Right cardiac atrium (tissue), 5 donors: ENCODE data around the gene MGMT. TPM values are rescaled to one million over a fixed set of nuclear protein-coding genes. Genes with fewer than 3 reads are reported as not detected.

Experiments used
- ATAC-seq, 2 donors: fragments of 200-7000 bp; cut with Tn5 transposase; one replicate each; pipeline versions ENCODE4 v1.8.0 to v1.9.1; 2020; ENCODE audit warnings: moderate library complexity in 2 of 2, mild to moderate bottlenecking in 1 of 2
- DNase-seq, 3 donors: peaks; one replicate each; pipeline ENCODE4 v3.0.0-alpha.2; 2020
- H3K27ac ChIP-seq: one replicate; pipeline ENCODE4 v1.5.1; 2013; ENCODE audit warnings: mild to moderate bottlenecking, low read length, control low read depth, moderate library complexity
- H3K27me3 ChIP-seq: one replicate; pipeline ENCODE4 v1.6.1; 2013; ENCODE audit not compliant: control insufficient read depth, insufficient read depth
- H3K4me1 ChIP-seq: one replicate; pipeline ENCODE4 v1.6.1; 2013; ENCODE audit warnings: low read length; ENCODE audit not compliant: control insufficient read depth, insufficient read depth
- H3K4me3 ChIP-seq: one replicate; pipeline ENCODE4 v1.5.1; 2013; ENCODE audit warnings: low read length, control low read depth
- H3K9me3 ChIP-seq: one replicate; pipeline ENCODE4 v1.6.1; 2013; ENCODE audit warnings: low read length; ENCODE audit not compliant: control insufficient read depth
- WGBS: extraction: QIAGEN DNeasy Blood & Tissue Kit; methylation state at CpG from one replicate; pipeline ENCODE4 v1.1.7; 2013; 5-methylcytosine and 5-hydroxymethylcytosine counted together
- intact Hi-C, 4 donors: fragments of 100-400 bp; cut with DNase I; formaldehyde crosslinking; loops; one replicate each; pipeline versions ENCODE4 v1.11.0 to v1.14.0; 2022 to 2023
- polyA plus RNA-seq: library from polyadenylated mRNA; stranded (reverse); fragments of 200-250 nt; gene quantifications from one replicate; pipeline ENCODE4 v1.2.3, GENCODE V29; 2013
- total RNA-seq, 4 donors: library from RNA; stranded (reverse); fragmentation: NEBNext Ultra II Directional; extraction: Animal tissue kit (Norgen Biotek cat#: 25700); gene quantifications; one replicate each; pipeline ENCODE4 v1.2.1, GENCODE V29; 2021
- donor health status: healthy with polysubstance abuse.
- donor health status: DM: no; HTN: yes; CAD: no.
- donor health status: DM: no; HTN: no; CAD: no.
- donor health status: DM: no; HTN: yes; CAD: no; lungs with severe emphysema.
- donor health status: DM: yes; HTN: yes; CAD: no.

The MGMT gene
- total and polyA plus RNA-seq, 5 donors: 11.3 to 18.2 (median 13.6) TPM

DNA sequence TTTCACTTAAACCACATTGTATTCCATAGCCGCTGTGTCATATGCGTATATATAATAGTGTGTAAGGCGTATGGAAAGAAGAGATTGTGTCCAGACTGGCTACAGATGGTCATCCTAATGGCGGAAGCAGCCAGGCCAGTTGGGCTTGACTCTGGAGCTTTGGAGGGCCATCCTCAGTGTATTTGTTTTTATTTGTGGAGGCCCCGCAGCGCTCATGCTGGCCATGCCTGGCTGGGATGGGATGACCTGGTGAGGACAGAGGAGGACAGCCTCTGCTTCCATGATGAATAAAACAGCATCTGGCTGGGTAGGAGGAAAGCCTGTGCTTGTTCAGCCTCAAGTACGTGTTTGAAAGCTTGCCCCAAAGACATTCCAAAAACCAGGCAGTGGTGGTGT, 276.7 kb downstream of the MGMT start:
- intact Hi-C loops: no loop called here

GRCh38 chr10:129744134-129745111, 277.4 kb downstream of the MGMT start:
- WGBS: 96% methylated on average over 22 of the region's 22 CpGs
- Histone ChIP-seq H3K4me3 (no peak overlapping the region), H3K27me3 (no peaks in the 10 kb centered on the region), H3K27ac (no peak overlapping the region), H3K9me3 (no peaks in the 10 kb centered on the region), H3K4me1 (no peaks in the 10 kb centered on the region)
- intact Hi-C loops: no loop called here
- DNase-seq (no peak), ATAC-seq (no peak)

More for the DNA sequence above, 276.7 kb downstream of the MGMT start:
- no peaks in the 10 kb centered on the region for H3K9me3 ChIP-seq
- H3K27me3 ChIP-seq: no peaks in the 10 kb centered on the region
- H3K4me1 ChIP-seq: no peaks in the 10 kb centered on the region
- DNase-seq: no peak
- no peak for ATAC-seq
- WGBS: 97% methylated on average over 7 of the region's 7 CpGs
- no peak overlapping the region for H3K27ac ChIP-seq
- no peak overlapping the region for H3K4me3 ChIP-seq

GRCh38 chr10:129745186-129745750, 278.2 kb downstream of the MGMT start:
- H3K4me1 ChIP-seq: no peaks in the 10 kb centered on the region
- no peak overlapping the region for H3K27ac ChIP-seq
- WGBS: 96% methylated on average over 13 of the region's 13 CpGs
- intact Hi-C loops: no loop called here
- DNase-seq (no peak), ATAC-seq (no peak)
- no peak overlapping the region for H3K4me3 ChIP-seq
- H3K27me3 ChIP-seq: no peaks in the 10 kb centered on the region
- no peaks in the 10 kb centered on the region for H3K9me3 ChIP-seq

GRCh38 chr10:129754211-129755050, 287.4 kb downstream of the MGMT start:
- no peaks in the 10 kb centered on the region for H3K9me3 ChIP-seq
- H3K27me3 ChIP-seq: no peaks in the 10 kb centered on the region
- H3K4me3 ChIP-seq: no peak overlapping the region
- 80% methylated on average over 11 of the region's 11 CpGs for WGBS
- no peaks in the 10 kb centered on the region for H3K4me1 ChIP-seq
- intact Hi-C loops: no loop called here
- DNase-seq: peak in 1 of 3 donors; percentile 16
- no peak for ATAC-seq
- H3K27ac ChIP-seq: no peak overlapping the region

GRCh38 chr10:129755158-129755591, 288.1 kb downstream of the MGMT start:
- ATAC-seq (peak in 1 of 2 donors; percentile 19), DNase-seq (peak in 2 of 3 donors; percentile 19 to 22)
- 74% methylated on average over 2 of the region's 2 CpGs for WGBS
- Histone ChIP-seq H3K4me1 (no peaks in the 10 kb centered on the region), H3K27ac (no peak overlapping the region), H3K27me3 (no peaks in the 10 kb centered on the region), H3K9me3 (no peaks in the 10 kb centered on the region), H3K4me3 (no peak overlapping the region)
- intact Hi-C loops: no loop called here

DNA sequence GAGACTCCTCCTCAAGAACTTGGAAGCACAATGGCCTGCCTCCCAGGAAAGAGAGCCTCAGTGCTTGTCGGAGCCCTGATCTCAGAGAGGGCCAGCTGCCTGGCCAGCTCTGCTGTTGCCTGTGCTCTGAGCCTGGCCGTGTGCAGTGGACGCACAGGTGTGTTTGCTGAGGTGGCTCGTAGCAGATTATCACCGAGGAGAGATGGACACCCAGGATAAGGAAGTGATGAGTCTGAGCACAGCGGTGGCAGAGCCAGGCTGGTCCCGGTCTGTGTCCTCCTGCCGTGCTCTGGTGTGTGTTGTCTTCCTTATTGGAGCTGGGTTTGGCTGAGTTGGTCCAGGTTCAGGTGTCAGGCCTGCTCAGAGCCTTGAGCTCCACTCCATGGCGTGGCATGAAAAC, 288.6 kb downstream of the MGMT start:
- 90% methylated on average over 9 of the region's 9 CpGs for WGBS
- Histone ChIP-seq H3K27me3 (no peaks in the 10 kb centered on the region), H3K9me3 (no peaks in the 10 kb centered on the region), H3K27ac (no peak overlapping the region), H3K4me3 (no peak overlapping the region), H3K4me1 (no peaks in the 10 kb centered on the region)
- ATAC-seq (no peak), DNase-seq (peak in 2 of 3 donors; percentile 8 to 22)
- intact Hi-C loops: no loop called here

- Histone ChIP-seq H3K9me3 (no peaks in the 10 kb centered on the region), H3K4me1 (no peaks in the 10 kb centered on the region), H3K27ac (no peak overlapping the region), H3K4me3 (no peak overlapping the region), H3K27me3 (no peaks in the 10 kb centered on the region)
- ATAC-seq: peak in 1 of 2 donors; percentile 28
- WGBS: 51% methylated on average over 21 of the region's 21 CpGs
- DNase-seq: peak in 2 of 3 donors; percentile 49 to 62
- intact Hi-C loops: no loop called here
Measured at GRCh38 chr10:129756912-129757901, 290.2 kb downstream of the MGMT start.

- ATAC-seq: no peak
- no peak overlapping the region for H3K4me3 ChIP-seq
- intact Hi-C loops: no loop called here
- H3K27ac ChIP-seq: no peak overlapping the region
- no peaks in the 10 kb centered on the region for H3K4me1 ChIP-seq
- WGBS: 95% methylated on average over 22 of the region's 22 CpGs
- no peaks in the 10 kb centered on the region for H3K27me3 ChIP-seq
- H3K9me3 ChIP-seq: no peaks in the 10 kb centered on the region
- peak in 2 of 3 donors; percentile 10 to 20 for DNase-seq
Measured at GRCh38 chr10:129758207-129759021, 291.4 kb downstream of the MGMT start.

DNA sequence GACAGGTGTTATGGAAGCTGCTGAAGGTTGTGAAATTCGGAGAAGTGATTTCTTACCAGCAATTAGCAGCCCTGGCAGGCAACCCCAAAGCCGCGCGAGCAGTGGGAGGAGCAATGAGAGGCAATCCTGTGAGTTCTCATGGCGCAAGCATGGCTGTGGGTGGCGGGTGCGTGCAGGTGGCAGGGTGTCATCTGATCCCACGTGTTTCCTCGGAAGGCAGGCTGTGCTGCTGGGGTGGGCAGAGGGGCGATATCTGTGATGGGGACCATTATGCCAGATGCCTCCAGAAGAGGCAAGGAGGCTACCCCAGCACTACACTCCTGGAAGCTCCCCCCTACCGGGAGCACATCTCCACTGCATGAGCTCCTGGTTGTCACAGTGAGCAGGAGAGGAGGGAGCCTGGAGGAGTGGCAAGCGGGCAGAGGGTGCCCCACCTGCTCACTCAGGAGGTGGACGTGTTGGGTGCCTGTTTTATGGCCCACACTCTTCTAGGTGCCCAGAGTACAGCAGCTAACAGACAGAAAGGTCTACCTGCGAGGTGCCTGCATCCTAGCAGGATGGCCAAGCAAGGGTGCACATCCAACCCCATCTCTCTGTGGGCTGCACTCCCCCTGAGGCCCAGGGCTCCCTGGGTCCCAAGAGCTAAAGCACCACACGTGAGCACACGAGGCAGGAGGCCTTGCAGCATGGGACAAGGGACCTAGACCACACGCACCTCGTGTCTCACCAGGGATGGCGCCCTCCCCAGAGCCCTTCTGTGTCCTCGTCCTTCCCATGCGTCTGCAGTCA, 292.4 kb downstream of the MGMT start:
- WGBS: 94% methylated on average over 21 of the region's 21 CpGs
- Histone ChIP-seq H3K27ac (no peak overlapping the region), H3K27me3 (no peaks in the 10 kb centered on the region), H3K9me3 (no peaks in the 10 kb centered on the region), H3K4me3 (no peak overlapping the region), H3K4me1 (no peaks in the 10 kb centered on the region)
- intact Hi-C loops: no loop called here
- DNase-seq (peak in 2 of 3 donors; percentile 6 to 14), ATAC-seq (no peak)
